HEK293 (cell line): ENCODE results near the gene PCOLCE2.
A peak's percentile ranks its signal among the peaks of the same experiment; 100 is the strongest.

Source experiments
- CTCF ChIA-PET: fragments of 350-600 bp; formaldehyde crosslinking; extraction: SDS; loops from one replicate; lab custom pipeline; 2021; ENCODE audit warnings: antibody characterized with exemption; lab: Yijun Ruan, JAX
- POLR2A ChIA-PET: fragments of 300-600 bp; formaldehyde crosslinking; extraction: SDS; loops from one replicate; lab custom pipeline; 2020; ENCODE audit warnings: antibody characterized with exemption, inconsistent platforms; lab: Yijun Ruan, JAX
- H3K27ac ChIP-seq: fragments of 200-500 bp; sonication (Bioruptor generic); 2 replicates; pipeline ENCODE4 v1.5.1; 2014; ENCODE audit warnings: low read depth, low read length, control low read depth, inconsistent platforms; ENCODE audit errors: extremely low read depth
- H3K36me3 ChIP-seq, 2 experiments: fragments of 200-500 bp in 1 of 2; sonication (Bioruptor generic) in 1 of 2; 1 replicate in 1 of 2; 2 replicates in 1 of 2; pipeline ENCODE4 v1.5.1; 2014 to 2017; ENCODE audit warnings: inconsistent platforms in 2 of 2, low read length in 2 of 2; ENCODE audit not compliant: control insufficient read depth in 2 of 2, insufficient read depth in 1 of 2
- H3K4me1 ChIP-seq: fragments of 200-500 bp; sonication (Bioruptor generic); 2 replicates; pipeline ENCODE4 v1.5.1; 2014; ENCODE audit warnings: mild to moderate bottlenecking, low read length, inconsistent platforms; ENCODE audit not compliant: control insufficient read depth, insufficient read depth
- H3K4me3 ChIP-seq: 2 replicates; pipeline ENCODE4 v1.5.1; 2011; ENCODE audit warnings: low read depth, mild to moderate bottlenecking, control low read depth, low read length, moderate library complexity
- H3K9me3 ChIP-seq: fragments of 200-500 bp; sonication (Bioruptor generic); 2 replicates; pipeline ENCODE4 v1.5.1; 2014; ENCODE audit warnings: low read depth, low read length, inconsistent platforms; ENCODE audit not compliant: control insufficient read depth, insufficient read depth
- MZF1 ChIP-seq: fragments of 450-650 bp; formaldehyde crosslinking; IDR thresholded peaks from 2 replicates; pipeline ENCODE4 v1.5.1; 2017; ENCODE audit warnings: missing biosample characterization, missing genetic modification characterization, borderline replicate concordance
- SCRT1 ChIP-seq: fragments of 450-650 bp; formaldehyde crosslinking; IDR thresholded peaks from 2 replicates; pipeline ENCODE4 v1.5.1; 2016; ENCODE audit warnings: missing biosample characterization, missing genetic modification characterization, borderline replicate concordance
- SP3 ChIP-seq: fragments of 450-650 bp; formaldehyde crosslinking; IDR thresholded peaks from 2 replicates; pipeline ENCODE4 v1.5.1; 2016; ENCODE audit warnings: missing biosample characterization, missing genetic modification characterization
- ZBTB17 ChIP-seq: fragments of 450-650 bp; formaldehyde crosslinking; IDR thresholded peaks from 2 replicates; pipeline ENCODE4 v1.5.1; 2016; ENCODE audit warnings: missing biosample characterization, missing genetic modification characterization
- ZBTB48 ChIP-seq: fragments of 450-650 bp; formaldehyde crosslinking; IDR thresholded peaks from 2 replicates; pipeline ENCODE4 v1.5.1; 2016; ENCODE audit warnings: missing biosample characterization, missing genetic modification characterization
- ZBTB8A ChIP-seq: fragments of 450-650 bp; formaldehyde crosslinking; IDR thresholded peaks from 2 replicates; pipeline ENCODE4 v1.5.1; 2016; ENCODE audit warnings: missing biosample characterization, missing genetic modification characterization
- ZFHX2 ChIP-seq: fragments of 450-650 bp; formaldehyde crosslinking; conservative IDR thresholded peaks from 2 replicates; pipeline ENCODE4 v1.5.1; 2016; ENCODE audit warnings: missing biosample characterization, missing genetic modification characterization
- ZNF114 ChIP-seq: fragments of 450-650 bp; formaldehyde crosslinking; IDR thresholded peaks from 2 replicates; pipeline ENCODE4 v1.5.0; 2017; ENCODE audit warnings: missing biosample characterization, missing genetic modification characterization
- ZNF157 ChIP-seq: fragments of 450-650 bp; formaldehyde crosslinking; IDR thresholded peaks from 2 replicates; pipeline ENCODE4 v1.5.1; 2016; ENCODE audit warnings: missing biosample characterization, missing genetic modification characterization
- ZNF202 ChIP-seq: fragments of 450-650 bp; formaldehyde crosslinking; IDR thresholded peaks from 2 replicates; pipeline ENCODE4 v1.5.1; 2016; ENCODE audit warnings: missing biosample characterization, missing genetic modification characterization, borderline replicate concordance
- ZNF214 ChIP-seq: fragments of 450-650 bp; formaldehyde crosslinking; IDR thresholded peaks from 2 replicates; pipeline ENCODE4 v1.5.1; 2017; ENCODE audit warnings: missing biosample characterization, mild to moderate bottlenecking, missing genetic modification characterization, borderline replicate concordance
- ZNF311 ChIP-seq: fragments of 450-650 bp; formaldehyde crosslinking; IDR thresholded peaks from 2 replicates; pipeline ENCODE4 v1.5.1; 2017; ENCODE audit warnings: missing biosample characterization, missing genetic modification characterization, borderline replicate concordance
- ZNF335 ChIP-seq: fragments of 450-650 bp; formaldehyde crosslinking; conservative IDR thresholded peaks from 2 replicates; pipeline ENCODE4 v1.5.1; 2016; ENCODE audit warnings: missing biosample characterization, missing genetic modification characterization
- ZNF366 ChIP-seq: fragments of 450-650 bp; formaldehyde crosslinking; conservative IDR thresholded peaks from 2 replicates; pipeline ENCODE4 v1.5.1; 2016; ENCODE audit warnings: missing biosample characterization, missing genetic modification characterization
- ZNF544 ChIP-seq: fragments of 450-650 bp; formaldehyde crosslinking; IDR thresholded peaks from 2 replicates; pipeline ENCODE4 v1.5.0; 2017; ENCODE audit warnings: missing biosample characterization, missing genetic modification characterization
- ZNF555 ChIP-seq: fragments of 450-650 bp; formaldehyde crosslinking; conservative IDR thresholded peaks from 2 replicates; pipeline ENCODE4 v1.5.1; 2017; ENCODE audit warnings: missing biosample characterization, mild to moderate bottlenecking, missing genetic modification characterization, inconsistent platforms
- ZNF654 ChIP-seq: fragments of 450-650 bp; formaldehyde crosslinking; IDR thresholded peaks from 2 replicates; pipeline ENCODE4 v1.5.1; 2016; ENCODE audit warnings: low read depth, missing biosample characterization, missing genetic modification characterization
- ZNF677 ChIP-seq: fragments of 450-650 bp; IDR thresholded peaks from 2 replicates; pipeline ENCODE4 v1.5.0; 2018; ENCODE audit warnings: missing biosample characterization, mild to moderate bottlenecking, missing genetic modification characterization, moderate library complexity
- ZNF777 ChIP-seq: fragments of 450-650 bp; formaldehyde crosslinking; IDR thresholded peaks from 2 replicates; pipeline ENCODE4 v1.5.1; 2017; ENCODE audit warnings: missing biosample characterization, missing genetic modification characterization, borderline replicate concordance
- ZSCAN30 ChIP-seq: fragments of 450-650 bp; IDR thresholded peaks from 2 replicates; pipeline ENCODE4 v1.5.1; 2018; ENCODE audit warnings: missing biosample characterization, mild to moderate bottlenecking, missing genetic modification characterization, moderate library complexity
- TF ChIP-seq, protein P1 (sequence below): fragments of 450-650 bp; formaldehyde crosslinking; IDR thresholded peaks from 2 replicates; pipeline ENCODE4 v1.5.1; 2016; ENCODE audit warnings: missing biosample characterization, missing genetic modification characterization
- TF ChIP-seq, protein P2 (sequence below): fragments of 450-650 bp; formaldehyde crosslinking; IDR thresholded peaks from 2 replicates; pipeline ENCODE4 v1.5.1; 2017; ENCODE audit warnings: missing biosample characterization, missing genetic modification characterization
- TF ChIP-seq, protein P3 (sequence below): fragments of 450-650 bp; formaldehyde crosslinking; IDR thresholded peaks from 2 replicates; pipeline ENCODE4 v1.5.1; 2016; ENCODE audit warnings: missing biosample characterization, missing genetic modification characterization
- TF ChIP-seq, protein P4 (sequence below): fragments of 450-650 bp; formaldehyde crosslinking; IDR thresholded peaks from 2 replicates; pipeline ENCODE4 v1.5.1; 2016; ENCODE audit warnings: missing biosample characterization, missing genetic modification characterization
- TF ChIP-seq, protein P5 (sequence below): fragments of 450-650 bp; formaldehyde crosslinking; IDR thresholded peaks from 2 replicates; pipeline ENCODE4 v1.5.1; 2016; ENCODE audit warnings: missing biosample characterization, missing genetic modification characterization
- TF ChIP-seq, protein P6 (sequence below): fragments of 450-650 bp; formaldehyde crosslinking; IDR thresholded peaks from 2 replicates; pipeline ENCODE4 v1.5.1; 2017; ENCODE audit warnings: missing biosample characterization, mild to moderate bottlenecking, missing genetic modification characterization, moderate library complexity
- TF ChIP-seq, protein P7 (sequence below): fragments of 450-650 bp; formaldehyde crosslinking; IDR thresholded peaks from 2 replicates; pipeline ENCODE4 v1.5.1; 2016; ENCODE audit warnings: missing biosample characterization, missing genetic modification characterization

The PCOLCE2 gene

DNA sequence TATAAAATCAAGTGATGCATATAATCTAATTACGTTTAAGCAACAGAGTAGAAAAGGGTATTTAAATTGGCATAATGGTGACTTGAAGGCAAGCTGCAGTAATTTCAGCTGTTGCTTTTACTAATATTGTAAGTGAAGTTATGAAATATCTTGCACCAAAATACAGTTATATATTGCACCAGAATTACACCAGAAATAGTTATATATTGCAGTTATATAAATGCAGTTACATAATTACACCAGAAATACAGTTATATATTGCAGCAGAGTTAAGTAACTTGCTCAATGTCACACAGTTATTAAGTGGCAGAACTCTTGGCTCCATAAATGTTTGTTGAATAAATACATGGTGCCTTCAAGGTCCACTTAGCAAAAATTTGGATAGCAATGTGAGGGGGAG, 51.4 kb downstream of the PCOLCE2 start (continued):
- TF ChIP-seq ZNF555 (tag by site-specific recombination) (no peak), ZNF157 (tag by site-specific recombination) (no peak), ZNF214 (tag by site-specific recombination) (no peak)
- TF ChIP-seq, protein P1, sequence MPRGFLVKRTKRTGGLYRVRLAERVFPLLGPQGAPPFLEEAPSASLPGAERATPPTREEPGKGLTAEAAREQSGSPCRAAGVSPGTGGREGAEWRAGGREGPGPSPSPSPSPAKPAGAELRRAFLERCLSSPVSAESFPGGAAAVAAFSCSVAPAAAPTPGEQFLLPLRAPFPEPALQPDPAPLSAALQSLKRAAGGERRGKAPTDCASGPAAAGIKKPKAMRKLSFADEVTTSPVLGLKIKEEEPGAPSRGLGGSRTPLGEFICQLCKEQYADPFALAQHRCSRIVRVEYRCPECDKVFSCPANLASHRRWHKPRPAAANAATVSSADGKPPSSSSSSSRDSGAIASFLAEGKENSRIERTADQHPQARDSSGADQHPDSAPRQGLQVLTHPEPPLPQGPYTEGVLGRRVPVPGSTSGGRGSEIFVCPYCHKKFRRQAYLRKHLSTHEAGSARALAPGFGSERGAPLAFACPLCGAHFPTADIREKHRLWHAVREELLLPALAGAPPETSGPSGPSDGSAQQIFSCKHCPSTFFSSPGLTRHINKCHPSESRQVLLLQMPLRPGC: no peak
- TF ChIP-seq, protein P2, sequence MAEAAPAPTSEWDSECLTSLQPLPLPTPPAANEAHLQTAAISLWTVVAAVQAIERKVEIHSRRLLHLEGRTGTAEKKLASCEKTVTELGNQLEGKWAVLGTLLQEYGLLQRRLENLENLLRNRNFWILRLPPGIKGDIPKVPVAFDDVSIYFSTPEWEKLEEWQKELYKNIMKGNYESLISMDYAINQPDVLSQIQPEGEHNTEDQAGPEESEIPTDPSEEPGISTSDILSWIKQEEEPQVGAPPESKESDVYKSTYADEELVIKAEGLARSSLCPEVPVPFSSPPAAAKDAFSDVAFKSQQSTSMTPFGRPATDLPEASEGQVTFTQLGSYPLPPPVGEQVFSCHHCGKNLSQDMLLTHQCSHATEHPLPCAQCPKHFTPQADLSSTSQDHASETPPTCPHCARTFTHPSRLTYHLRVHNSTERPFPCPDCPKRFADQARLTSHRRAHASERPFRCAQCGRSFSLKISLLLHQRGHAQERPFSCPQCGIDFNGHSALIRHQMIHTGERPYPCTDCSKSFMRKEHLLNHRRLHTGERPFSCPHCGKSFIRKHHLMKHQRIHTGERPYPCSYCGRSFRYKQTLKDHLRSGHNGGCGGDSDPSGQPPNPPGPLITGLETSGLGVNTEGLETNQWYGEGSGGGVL (tag by site-specific recombination): no peak
- TF ChIP-seq, protein P3, sequence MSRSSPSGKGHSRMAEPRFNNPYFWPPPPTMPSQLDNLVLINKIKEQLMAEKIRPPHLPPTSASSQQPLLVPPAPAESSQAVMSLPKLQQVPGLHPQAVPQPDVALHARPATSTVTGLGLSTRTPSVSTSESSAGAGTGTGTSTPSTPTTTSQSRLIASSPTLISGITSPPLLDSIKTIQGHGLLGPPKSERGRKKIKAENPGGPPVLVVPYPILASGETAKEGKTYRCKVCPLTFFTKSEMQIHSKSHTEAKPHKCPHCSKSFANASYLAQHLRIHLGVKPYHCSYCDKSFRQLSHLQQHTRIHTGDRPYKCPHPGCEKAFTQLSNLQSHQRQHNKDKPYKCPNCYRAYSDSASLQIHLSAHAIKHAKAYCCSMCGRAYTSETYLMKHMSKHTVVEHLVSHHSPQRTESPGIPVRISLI (tag by site-specific recombination): no peak

DNA sequence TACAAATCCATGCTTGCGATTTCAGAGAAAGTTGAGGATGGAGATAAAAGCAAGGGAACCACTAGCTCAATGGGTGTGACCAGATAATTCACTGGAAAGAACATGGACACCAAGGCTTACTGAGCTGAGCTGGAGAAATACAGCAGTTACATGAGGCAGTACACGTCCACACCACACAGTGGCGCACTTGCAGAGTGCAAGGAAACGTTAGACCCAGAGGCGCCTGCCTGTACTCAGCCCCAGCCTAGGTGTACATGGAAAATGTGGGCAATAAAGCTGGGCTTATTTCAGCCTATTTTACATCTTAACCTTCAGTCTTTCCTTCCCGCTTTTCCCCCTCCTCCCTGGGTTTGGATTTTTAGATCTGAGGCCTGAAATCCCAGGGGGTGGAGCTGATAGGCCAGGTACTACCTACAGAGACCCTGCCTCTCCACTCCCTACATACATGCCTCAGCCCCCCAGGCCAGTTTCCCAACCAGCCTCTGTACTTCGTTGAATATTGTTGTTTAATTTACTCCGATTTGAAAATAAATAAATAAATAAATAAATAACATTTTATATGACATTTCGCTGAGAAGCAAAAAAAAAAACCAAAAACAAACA, 60.1 kb downstream of the PCOLCE2 start:
- H3K4me1 ChIP-seq: no peaks in the 10 kb centered on the region
- CTCF ChIA-PET: interaction anchor here (0.5 to 4.7 kb wide), 65 partner anchors 9 to 816 kb away, joined by 3 to 81 read pairs (median 4); partner anchors contain the start of genes PCOLCE2, PLS1 and U2SURP
- POLR2A ChIA-PET: interaction anchor here (1.0 to 1.4 kb wide), 2 partner anchors 170 to 173 kb away, joined by 3 to 4 read pairs; partner anchors contain the start of gene U2SURP
- TF ChIP-seq ZBTB8A (tag by site-specific recombination) (peak; percentile 86), MZF1 (no peak), ZNF677 (tag by site-specific recombination) (no peak), ZNF202 (no peak), ZBTB48 (tag by site-specific recombination) (no peak), ZNF311 (tag by site-specific recombination) (no peak), ZNF335 (tag by site-specific recombination) (0 out of 2 replicates have a peak, but pooled peaks have one; percentile 18), ZNF366 (tag by site-specific recombination) (no peak), ZNF114 (tag by site-specific recombination) (no peak), ZNF544 (no peak), ZNF654 (tag by site-specific recombination) (peak; percentile 75), ZSCAN30 (0 out of 2 replicates have a peak, but pooled peaks have one; percentile 15), SP3 (tag by site-specific recombination) (no peak), SCRT1 (tag by site-specific recombination) (no peak), ZFHX2 (no peak), ZNF777 (tag by site-specific recombination) (no peak), ZBTB17 (tag by site-specific recombination) (no peak)
- TF ChIP-seq, protein P4, sequence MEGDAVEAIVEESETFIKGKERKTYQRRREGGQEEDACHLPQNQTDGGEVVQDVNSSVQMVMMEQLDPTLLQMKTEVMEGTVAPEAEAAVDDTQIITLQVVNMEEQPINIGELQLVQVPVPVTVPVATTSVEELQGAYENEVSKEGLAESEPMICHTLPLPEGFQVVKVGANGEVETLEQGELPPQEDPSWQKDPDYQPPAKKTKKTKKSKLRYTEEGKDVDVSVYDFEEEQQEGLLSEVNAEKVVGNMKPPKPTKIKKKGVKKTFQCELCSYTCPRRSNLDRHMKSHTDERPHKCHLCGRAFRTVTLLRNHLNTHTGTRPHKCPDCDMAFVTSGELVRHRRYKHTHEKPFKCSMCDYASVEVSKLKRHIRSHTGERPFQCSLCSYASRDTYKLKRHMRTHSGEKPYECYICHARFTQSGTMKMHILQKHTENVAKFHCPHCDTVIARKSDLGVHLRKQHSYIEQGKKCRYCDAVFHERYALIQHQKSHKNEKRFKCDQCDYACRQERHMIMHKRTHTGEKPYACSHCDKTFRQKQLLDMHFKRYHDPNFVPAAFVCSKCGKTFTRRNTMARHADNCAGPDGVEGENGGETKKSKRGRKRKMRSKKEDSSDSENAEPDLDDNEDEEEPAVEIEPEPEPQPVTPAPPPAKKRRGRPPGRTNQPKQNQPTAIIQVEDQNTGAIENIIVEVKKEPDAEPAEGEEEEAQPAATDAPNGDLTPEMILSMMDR (tag by site-specific recombination): peak; percentile 66
- TF ChIP-seq, protein P5, sequence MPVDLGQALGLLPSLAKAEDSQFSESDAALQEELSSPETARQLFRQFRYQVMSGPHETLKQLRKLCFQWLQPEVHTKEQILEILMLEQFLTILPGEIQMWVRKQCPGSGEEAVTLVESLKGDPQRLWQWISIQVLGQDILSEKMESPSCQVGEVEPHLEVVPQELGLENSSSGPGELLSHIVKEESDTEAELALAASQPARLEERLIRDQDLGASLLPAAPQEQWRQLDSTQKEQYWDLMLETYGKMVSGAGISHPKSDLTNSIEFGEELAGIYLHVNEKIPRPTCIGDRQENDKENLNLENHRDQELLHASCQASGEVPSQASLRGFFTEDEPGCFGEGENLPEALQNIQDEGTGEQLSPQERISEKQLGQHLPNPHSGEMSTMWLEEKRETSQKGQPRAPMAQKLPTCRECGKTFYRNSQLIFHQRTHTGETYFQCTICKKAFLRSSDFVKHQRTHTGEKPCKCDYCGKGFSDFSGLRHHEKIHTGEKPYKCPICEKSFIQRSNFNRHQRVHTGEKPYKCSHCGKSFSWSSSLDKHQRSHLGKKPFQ (tag by site-specific recombination): no peak
- TF ChIP-seq, protein P6, sequence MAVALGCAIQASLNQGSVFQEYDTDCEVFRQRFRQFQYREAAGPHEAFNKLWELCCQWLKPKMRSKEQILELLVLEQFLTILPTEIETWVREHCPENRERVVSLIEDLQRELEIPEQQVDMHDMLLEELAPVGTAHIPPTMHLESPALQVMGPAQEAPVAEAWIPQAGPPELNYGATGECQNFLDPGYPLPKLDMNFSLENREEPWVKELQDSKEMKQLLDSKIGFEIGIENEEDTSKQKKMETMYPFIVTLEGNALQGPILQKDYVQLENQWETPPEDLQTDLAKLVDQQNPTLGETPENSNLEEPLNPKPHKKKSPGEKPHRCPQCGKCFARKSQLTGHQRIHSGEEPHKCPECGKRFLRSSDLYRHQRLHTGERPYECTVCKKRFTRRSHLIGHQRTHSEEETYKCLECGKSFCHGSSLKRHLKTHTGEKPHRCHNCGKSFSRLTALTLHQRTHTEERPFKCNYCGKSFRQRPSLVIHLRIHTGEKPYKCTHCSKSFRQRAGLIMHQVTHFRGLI: no peak
- TF ChIP-seq, protein P7, sequence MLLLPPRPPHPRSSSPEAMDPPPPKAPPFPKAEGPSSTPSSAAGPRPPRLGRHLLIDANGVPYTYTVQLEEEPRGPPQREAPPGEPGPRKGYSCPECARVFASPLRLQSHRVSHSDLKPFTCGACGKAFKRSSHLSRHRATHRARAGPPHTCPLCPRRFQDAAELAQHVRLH (tag by site-specific recombination): no peak

More for the DNA sequence above, 60.1 kb downstream of the PCOLCE2 start:
- no peaks in the 10 kb centered on the region for H3K36me3 ChIP-seq
- no peak overlapping the region for H3K4me3 ChIP-seq
- H3K27ac ChIP-seq: no peak overlapping the region
- no peaks in the 10 kb centered on the region for H3K9me3 ChIP-seq
